CD8-positive, alpha-beta memory T cell (primary cell): ENCODE measurements around the gene TMEM176B. TPM values are rescaled to one million over a fixed set of nuclear protein-coding genes. Genes with fewer than 3 reads are reported as not detected.

Experiments used
- CTCF ChIA-PET: fragments of 350-600 bp; sonication (Branson Sonifier 250); formaldehyde crosslinking; loops from one replicate; lab custom pipeline; 2021; ENCODE audit warnings: antibody characterized with exemption; lab: Charles Lee
- POLR2A ChIA-PET: fragments of 350-600 bp; sonication (Branson Sonifier 250); formaldehyde crosslinking; loops from one replicate; lab custom pipeline; 2021; ENCODE audit warnings: antibody characterized with exemption; lab: Charles Lee
- DNase-seq, 5 donors: peaks; one replicate each; pipeline versions ENCODE4 v3.0.0 to v3.0.0-alpha.2; 2020 to 2022; ENCODE audit warnings: mixed read lengths in 1 of 5
- H3K27ac ChIP-seq: one replicate; pipeline ENCODE4 v1.7.0; 2013; ENCODE audit warnings: low read depth, mild to moderate bottlenecking, low read length, moderate library complexity
- H3K27me3 ChIP-seq: 2 replicates; pipeline ENCODE4 v1.7.0; 2013; ENCODE audit warnings: low read length, mild to moderate bottlenecking; ENCODE audit not compliant: insufficient read depth, poor library complexity, severe bottlenecking
- H3K36me3 ChIP-seq: 2 replicates; pipeline ENCODE4 v1.7.0; 2013; ENCODE audit warnings: mild to moderate bottlenecking, low read length, moderate library complexity; ENCODE audit not compliant: insufficient read depth
- H3K4me1 ChIP-seq: 2 replicates; pipeline ENCODE4 v1.7.0; 2013; ENCODE audit warnings: mild to moderate bottlenecking, low read length, moderate library complexity; ENCODE audit not compliant: insufficient read depth
- H3K4me3 ChIP-seq: 2 replicates; pipeline ENCODE4 v1.7.0; 2013; ENCODE audit warnings: mild to moderate bottlenecking, low read length
- H3K9me3 ChIP-seq: 2 replicates; pipeline ENCODE4 v1.7.0; 2013; ENCODE audit warnings: mild to moderate bottlenecking, low read length
- H3K27ac Mint-ChIP-seq, 8 donors: one replicate each; pipeline ENCODE4 v1.8.0; 2020 to 2021; ENCODE audit warnings: mixed read lengths in 8 of 8, mild to moderate bottlenecking in 6 of 8, inconsistent platforms in 3 of 8, moderate library complexity in 3 of 8
- H3K27me3 Mint-ChIP-seq, 2 donors: one replicate each; pipeline ENCODE4 v1.8.0; 2020 to 2021; ENCODE audit warnings: mixed read lengths in 2 of 2, mild to moderate bottlenecking in 1 of 2, moderate library complexity in 1 of 2
- H3K36me3 Mint-ChIP-seq, 3 donors: one replicate each; pipeline ENCODE4 v1.8.0; 2020 to 2021; ENCODE audit warnings: mixed read lengths in 3 of 3, inconsistent platforms in 1 of 3, mild to moderate bottlenecking in 1 of 3
- H3K4me1 Mint-ChIP-seq, 3 donors: one replicate each; pipeline ENCODE4 v1.8.0; 2020 to 2021; ENCODE audit warnings: mixed read lengths in 3 of 3, inconsistent platforms in 1 of 3, mild to moderate bottlenecking in 1 of 3
- H3K4me3 Mint-ChIP-seq, 7 donors: one replicate each; pipeline ENCODE4 v1.8.0; 2020 to 2021; ENCODE audit warnings: mixed read lengths in 7 of 7, mild to moderate bottlenecking in 6 of 7, moderate library complexity in 4 of 7, inconsistent platforms in 2 of 7
- H3K9me3 Mint-ChIP-seq, 5 donors: one replicate each; pipeline ENCODE4 v1.8.0; 2020 to 2022; ENCODE audit warnings: mixed read lengths in 5 of 5, mild to moderate bottlenecking in 3 of 5, moderate library complexity in 2 of 5, inconsistent platforms in 1 of 5
- polyA plus RNA-seq: library from polyadenylated mRNA; unstranded; fragments of 300-500 nt; fragmentation: Illumina TruSeq; gene quantifications from one replicate; pipeline ENCODE4 v1.2.3, GENCODE V29; 2021
- total RNA-seq, 2 experiments: library from RNA; stranded (reverse); gene quantifications; one replicate each; pipeline ENCODE4 v1.2.3, GENCODE V29; 2021

TMEM176B gene
- total and polyA plus RNA-seq, 3 experiments from 2014 or later: 0.20 to 0.27 TPM; not detected in 1

DNA sequence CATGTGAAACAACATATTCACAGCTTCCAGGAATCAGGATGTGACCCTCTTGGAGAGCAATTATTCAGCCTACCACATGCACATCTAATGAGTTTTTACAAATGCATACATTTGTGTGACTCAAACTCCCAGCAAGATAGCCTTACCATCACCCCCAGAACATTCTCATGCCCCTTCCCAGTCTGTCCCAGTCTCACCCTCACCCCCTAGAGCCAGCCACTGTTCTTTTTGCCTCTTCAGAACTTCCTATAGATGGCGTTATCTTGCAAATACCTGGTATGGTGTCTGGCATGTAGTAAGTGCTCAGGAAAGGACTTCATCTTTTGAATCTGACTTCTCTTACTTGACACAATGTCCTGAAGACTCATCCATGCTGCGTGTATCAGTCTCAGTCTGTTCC, 28.2 kb upstream of the TMEM176B start:
- CTCF ChIA-PET: no interaction called here
- DNase-seq: no peak
- Mint-ChIP-seq H3K9me3 (no peaks in the 10 kb centered on the region), H3K4me1 (no peaks in the 10 kb centered on the region), H3K27me3 (peaks cover 26 to 53% of the 10 kb centered on the region in 2 donors), H3K27ac (no peak overlapping the region), H3K4me3 (no peak overlapping the region), H3K36me3 (no peaks in the 10 kb centered on the region)
- Histone ChIP-seq H3K27ac (no peak overlapping the region), H3K4me3 (no peak overlapping the region), H3K4me1 (no peaks in the 10 kb centered on the region), H3K9me3 (no peaks in the 10 kb centered on the region), H3K36me3 (no peaks in the 10 kb centered on the region), H3K27me3 (no peaks in the 10 kb centered on the region)
- POLR2A ChIA-PET: no interaction called here

DNA sequence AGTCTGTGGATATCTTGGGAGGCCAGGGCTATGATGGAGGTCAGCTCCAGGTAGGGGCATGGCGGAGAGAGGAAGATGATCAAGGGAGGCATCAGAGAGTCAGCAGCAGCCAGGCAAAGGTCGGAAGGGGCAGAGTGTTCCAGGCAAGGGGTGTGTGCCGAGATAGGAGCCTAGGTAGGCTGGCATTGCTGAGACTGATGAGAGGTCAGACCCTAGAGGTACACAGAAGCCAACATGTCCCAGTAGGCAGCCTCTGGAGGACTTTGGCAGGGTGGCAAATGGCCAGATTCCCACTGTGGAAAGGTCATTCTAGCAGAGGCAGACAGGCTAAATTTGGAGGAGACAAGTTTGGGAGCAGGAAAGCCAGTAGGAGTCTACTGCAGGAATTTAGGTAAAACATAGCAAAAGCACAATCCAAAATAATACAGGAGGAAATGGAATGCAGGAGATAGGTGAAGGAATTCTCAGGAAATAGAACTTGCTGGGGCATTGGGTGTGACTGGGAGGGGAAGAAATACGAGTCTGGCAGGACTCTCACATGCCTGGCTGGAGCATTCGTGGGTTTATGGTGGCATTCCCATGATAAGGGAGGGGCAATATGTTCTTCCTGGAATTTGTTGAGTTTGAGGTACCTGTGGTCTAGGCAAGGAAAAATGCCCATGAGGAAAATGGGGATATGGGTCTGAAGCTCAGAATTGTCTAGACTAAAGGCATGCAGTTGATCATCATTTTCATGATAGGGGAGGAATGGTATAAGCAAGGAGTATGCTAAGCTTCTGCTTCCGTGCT, 26.1 kb upstream of the TMEM176B start:
- CTCF ChIA-PET: no interaction called here
- no peak overlapping the region for H3K27ac Mint-ChIP-seq
- H3K27me3 Mint-ChIP-seq: peaks cover 27 to 55% of the 10 kb centered on the region in 2 donors
- H3K27ac ChIP-seq: no peak overlapping the region
- H3K4me3 Mint-ChIP-seq: no peak overlapping the region
- no peak overlapping the region for H3K4me3 ChIP-seq
- H3K4me1 Mint-ChIP-seq: no peaks in the 10 kb centered on the region
- no peaks in the 10 kb centered on the region for H3K36me3 Mint-ChIP-seq
- DNase-seq: no peak
- no peaks in the 10 kb centered on the region for H3K9me3 ChIP-seq
- no peaks in the 10 kb centered on the region for H3K36me3 ChIP-seq
- H3K9me3 Mint-ChIP-seq: peaks cover 2 to 8% (median 4%) of the 10 kb centered on the region in 5 donors
- no peaks in the 10 kb centered on the region for H3K27me3 ChIP-seq
- H3K4me1 ChIP-seq: no peaks in the 10 kb centered on the region
- POLR2A ChIA-PET: interaction anchor here (0.6 kb wide), 1 partner anchor 11 kb away, joined by 3 read pairs; no protein-coding TSS in a partner anchor

DNA sequence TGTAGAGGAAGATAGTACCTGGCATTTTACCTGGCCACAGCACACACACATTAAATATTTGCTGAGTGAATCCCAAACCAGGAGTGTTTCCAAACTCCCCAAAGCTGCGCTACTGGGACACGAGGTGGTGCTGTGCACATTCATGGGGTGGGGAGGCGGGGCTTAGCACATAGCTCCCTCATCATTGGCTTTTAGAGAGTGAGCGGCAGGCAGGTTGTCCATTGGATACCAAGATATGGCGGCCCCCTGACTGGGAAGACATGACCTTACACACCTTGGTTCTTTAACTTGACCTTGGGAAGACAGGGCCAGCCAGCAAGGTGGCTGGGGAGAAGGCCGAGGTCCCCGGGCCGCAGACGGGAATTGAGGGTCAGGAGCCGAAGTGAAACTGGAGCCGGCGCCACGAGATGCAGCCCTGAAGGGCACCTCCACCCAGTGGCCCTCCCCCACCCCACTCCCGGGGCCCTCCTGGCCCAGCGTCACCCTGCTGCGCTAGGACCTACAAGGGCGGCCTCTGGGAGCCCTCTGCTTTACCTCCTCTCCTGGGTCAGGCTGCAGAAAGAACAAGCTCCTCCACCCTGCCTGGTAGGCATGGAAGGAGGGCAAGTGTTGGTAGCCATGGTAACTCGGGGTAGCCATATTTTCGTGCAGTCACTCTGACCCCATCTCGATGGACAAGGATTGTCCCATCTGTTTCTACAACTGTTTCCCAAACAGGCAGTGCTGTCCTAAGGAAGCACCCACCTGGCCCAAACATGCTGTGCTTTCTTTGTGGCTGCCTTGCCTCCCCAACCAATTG, 24.4 kb upstream of the TMEM176B start:
- no peak for DNase-seq
- Histone ChIP-seq H3K4me3 (no peak overlapping the region), H3K27ac (no peak overlapping the region), H3K36me3 (no peaks in the 10 kb centered on the region), H3K4me1 (no peaks in the 10 kb centered on the region), H3K9me3 (no peaks in the 10 kb centered on the region), H3K27me3 (no peaks in the 10 kb centered on the region)
- H3K9me3 Mint-ChIP-seq: peaks cover 2 to 8% (median 4%) of the 10 kb centered on the region in 5 donors
- peak overlapping the region in 2 of 8 donors; percentile 35 to 73 for H3K27ac Mint-ChIP-seq
- H3K27me3 Mint-ChIP-seq: peaks cover 25 to 47% of the 10 kb centered on the region in 2 donors
- POLR2A ChIA-PET: no interaction called here
- H3K4me3 Mint-ChIP-seq: no peak overlapping the region
- H3K4me1 Mint-ChIP-seq: no peaks in the 10 kb centered on the region
- CTCF ChIA-PET: no interaction called here
- H3K36me3 Mint-ChIP-seq: no peaks in the 10 kb centered on the region

DNA sequence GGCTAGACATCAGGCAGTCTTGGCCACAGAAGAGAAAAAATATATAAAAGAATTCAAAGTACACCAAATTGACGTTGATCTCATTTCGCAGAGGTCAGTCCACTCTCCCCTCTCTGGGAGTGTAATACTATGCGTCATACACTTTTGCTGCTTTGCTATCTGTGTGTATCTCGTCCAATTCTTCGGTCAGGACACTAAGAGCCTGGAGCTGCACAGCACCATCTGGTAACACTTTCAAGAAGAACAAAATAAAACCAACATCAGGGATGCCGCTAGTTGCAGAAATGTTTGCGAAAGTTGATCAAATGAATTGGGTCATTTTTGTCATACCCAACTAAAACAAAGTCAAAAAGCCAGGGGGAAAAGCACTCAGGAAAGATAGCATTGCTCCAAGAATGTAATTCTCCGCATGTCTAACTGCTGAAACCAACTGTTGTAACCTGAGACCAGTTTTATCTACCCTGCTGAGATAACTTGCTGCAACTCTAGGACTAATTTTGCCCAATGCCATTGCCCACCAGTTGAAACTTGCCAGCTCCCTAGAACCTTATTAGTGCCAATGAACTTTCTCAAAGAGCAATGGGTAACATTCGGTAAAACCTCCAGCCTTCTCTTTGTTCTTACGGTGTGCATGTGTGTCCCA, 23.4 kb upstream of the TMEM176B start:
- no peaks in the 10 kb centered on the region for H3K36me3 ChIP-seq
- H3K4me1 Mint-ChIP-seq: no peaks in the 10 kb centered on the region
- CTCF ChIA-PET: no interaction called here

DNA sequence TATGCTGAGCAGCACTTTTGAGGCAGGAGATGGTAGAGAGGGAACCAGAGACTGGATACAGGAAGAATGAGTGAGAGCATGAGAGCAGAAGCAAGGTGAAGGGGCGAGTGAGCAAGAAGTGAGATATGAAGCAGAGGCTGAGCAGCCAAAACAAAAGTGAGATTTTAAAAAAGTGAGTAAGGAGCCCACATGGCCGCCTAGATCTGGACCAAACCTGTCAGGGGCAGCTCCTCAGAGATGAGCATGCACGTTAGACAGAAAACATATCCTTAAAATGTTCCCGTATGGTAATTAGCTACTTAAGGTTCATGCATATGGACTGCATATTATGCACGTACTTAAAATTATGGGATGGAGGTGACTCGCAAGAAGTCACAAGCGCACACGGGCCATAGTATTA, 22.9 kb upstream of the TMEM176B start:
- CTCF ChIA-PET: no interaction called here
- POLR2A ChIA-PET: no interaction called here

More for the DNA sequence above, 23.4 kb upstream of the TMEM176B start:
- Mint-ChIP-seq H3K4me3 (no peak overlapping the region), H3K9me3 (peaks cover 2 to 8% (median 4%) of the 10 kb centered on the region in 5 donors), H3K27ac (no peak overlapping the region), H3K36me3 (no peaks in the 10 kb centered on the region), H3K27me3 (peaks cover 25 to 44% of the 10 kb centered on the region in 2 donors)
- no peaks in the 10 kb centered on the region for H3K27me3 ChIP-seq
- DNase-seq: no peak
- no peaks in the 10 kb centered on the region for H3K4me1 ChIP-seq
- POLR2A ChIA-PET: no interaction called here
- no peak overlapping the region for H3K27ac ChIP-seq
- no peak overlapping the region for H3K4me3 ChIP-seq
- H3K9me3 ChIP-seq: no peaks in the 10 kb centered on the region

DNA sequence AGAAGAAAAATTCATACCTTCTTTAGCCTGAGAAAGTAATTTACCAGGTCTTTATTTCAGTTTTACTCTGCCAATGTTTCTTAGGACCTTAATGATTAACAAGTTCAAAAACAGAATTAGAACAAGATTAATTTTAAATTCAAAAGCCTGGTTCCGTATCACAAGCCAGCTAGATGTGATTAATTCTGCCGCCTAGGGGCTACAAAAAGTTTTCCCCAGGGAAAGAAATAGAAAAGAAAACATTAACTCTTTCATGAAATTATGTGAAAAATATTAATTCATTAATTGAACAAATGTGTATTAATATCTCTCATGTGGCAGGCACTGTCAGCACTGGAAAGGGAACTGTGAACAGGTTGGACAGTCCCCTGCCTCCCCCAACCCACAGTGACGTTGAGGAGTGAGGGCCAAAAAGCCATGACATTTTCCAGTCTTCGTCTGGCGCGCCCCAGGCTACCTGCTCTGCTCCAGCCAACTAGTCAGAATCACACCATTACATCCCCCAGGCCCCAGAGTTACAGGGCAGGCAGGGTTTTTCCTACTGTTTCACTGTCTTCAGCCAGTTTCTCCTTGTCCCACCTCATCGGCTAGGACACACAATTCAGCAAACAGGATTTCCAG, 20.5 kb upstream of the TMEM176B start:
- Histone ChIP-seq H3K36me3 (no peaks in the 10 kb centered on the region), H3K9me3 (no peaks in the 10 kb centered on the region), H3K4me3 (no peak overlapping the region), H3K4me1 (no peaks in the 10 kb centered on the region), H3K27me3 (peaks cover 6% of the 10 kb centered on the region), H3K27ac (no peak overlapping the region)
- no peak for DNase-seq
- no peak overlapping the region for H3K4me3 Mint-ChIP-seq
- no peaks in the 10 kb centered on the region for H3K4me1 Mint-ChIP-seq
- H3K36me3 Mint-ChIP-seq: peaks cover 0 to 4% (median 3%) of the 10 kb centered on the region in 3 donors
- H3K9me3 Mint-ChIP-seq: peaks cover 4 to 16% (median 12%) of the 10 kb centered on the region in 5 donors
- H3K27me3 Mint-ChIP-seq: peaks cover 20 to 47% of the 10 kb centered on the region in 2 donors
- no peak overlapping the region for H3K27ac Mint-ChIP-seq
- ChIA-PET POLR2A (no interaction called here), CTCF (no interaction called here)

More for the DNA sequence above, 22.9 kb upstream of the TMEM176B start:
- H3K4me1 Mint-ChIP-seq: no peaks in the 10 kb centered on the region
- Histone ChIP-seq H3K27ac (no peak overlapping the region), H3K9me3 (no peaks in the 10 kb centered on the region), H3K27me3 (no peaks in the 10 kb centered on the region), H3K4me1 (no peaks in the 10 kb centered on the region), H3K36me3 (no peaks in the 10 kb centered on the region), H3K4me3 (no peak overlapping the region)
- no peak overlapping the region for H3K27ac Mint-ChIP-seq
- H3K9me3 Mint-ChIP-seq: peaks cover 2 to 8% (median 4%) of the 10 kb centered on the region in 5 donors
- DNase-seq: no peak
- H3K27me3 Mint-ChIP-seq: peaks cover 25 to 44% of the 10 kb centered on the region in 2 donors
- H3K4me3 Mint-ChIP-seq: no peak overlapping the region
- no peaks in the 10 kb centered on the region for H3K36me3 Mint-ChIP-seq

DNA sequence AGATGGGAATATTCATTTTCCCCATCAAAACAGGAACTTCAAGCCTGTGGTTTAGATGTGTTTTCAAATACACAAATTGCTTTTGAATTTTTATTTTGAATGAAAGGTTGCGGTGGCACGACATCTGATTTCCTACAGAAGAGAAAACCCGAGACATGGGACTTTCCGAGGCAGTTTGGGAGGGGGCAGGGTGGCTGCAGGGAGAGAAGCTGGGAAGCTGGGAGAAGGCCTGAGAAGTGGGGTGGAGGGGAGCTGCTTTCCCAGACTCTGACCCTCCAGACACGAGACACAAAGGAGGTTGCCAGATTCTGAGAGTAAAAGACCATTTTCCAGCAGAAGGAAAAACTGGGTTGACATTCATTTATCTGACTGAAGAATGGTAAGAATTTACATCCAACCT, 20.0 kb upstream of the TMEM176B start:
- no peak for DNase-seq
- Histone ChIP-seq H3K27ac (no peak overlapping the region), H3K36me3 (no peaks in the 10 kb centered on the region), H3K4me3 (no peak overlapping the region), H3K27me3 (peaks cover 8% of the 10 kb centered on the region), H3K4me1 (no peaks in the 10 kb centered on the region), H3K9me3 (no peaks in the 10 kb centered on the region)
- CTCF ChIA-PET: no interaction called here
- Mint-ChIP-seq H3K27me3 (peaks cover 15 to 46% of the 10 kb centered on the region in 2 donors), H3K4me1 (no peaks in the 10 kb centered on the region), H3K9me3 (peaks cover 4 to 19% (median 15%) of the 10 kb centered on the region in 5 donors), H3K27ac (no peak overlapping the region), H3K36me3 (peaks cover 0 to 6% (median 4%) of the 10 kb centered on the region in 3 donors), H3K4me3 (no peak overlapping the region)
- POLR2A ChIA-PET: no interaction called here
